Measurements from ENCODE around the gene AMMECR1.
"Not testable (repeated sequence)": the region's sequence is repeated elsewhere in the genome, so short reads cannot be mapped to it uniquely, and the experiment has no call there.

The AMMECR1 gene

DNA sequence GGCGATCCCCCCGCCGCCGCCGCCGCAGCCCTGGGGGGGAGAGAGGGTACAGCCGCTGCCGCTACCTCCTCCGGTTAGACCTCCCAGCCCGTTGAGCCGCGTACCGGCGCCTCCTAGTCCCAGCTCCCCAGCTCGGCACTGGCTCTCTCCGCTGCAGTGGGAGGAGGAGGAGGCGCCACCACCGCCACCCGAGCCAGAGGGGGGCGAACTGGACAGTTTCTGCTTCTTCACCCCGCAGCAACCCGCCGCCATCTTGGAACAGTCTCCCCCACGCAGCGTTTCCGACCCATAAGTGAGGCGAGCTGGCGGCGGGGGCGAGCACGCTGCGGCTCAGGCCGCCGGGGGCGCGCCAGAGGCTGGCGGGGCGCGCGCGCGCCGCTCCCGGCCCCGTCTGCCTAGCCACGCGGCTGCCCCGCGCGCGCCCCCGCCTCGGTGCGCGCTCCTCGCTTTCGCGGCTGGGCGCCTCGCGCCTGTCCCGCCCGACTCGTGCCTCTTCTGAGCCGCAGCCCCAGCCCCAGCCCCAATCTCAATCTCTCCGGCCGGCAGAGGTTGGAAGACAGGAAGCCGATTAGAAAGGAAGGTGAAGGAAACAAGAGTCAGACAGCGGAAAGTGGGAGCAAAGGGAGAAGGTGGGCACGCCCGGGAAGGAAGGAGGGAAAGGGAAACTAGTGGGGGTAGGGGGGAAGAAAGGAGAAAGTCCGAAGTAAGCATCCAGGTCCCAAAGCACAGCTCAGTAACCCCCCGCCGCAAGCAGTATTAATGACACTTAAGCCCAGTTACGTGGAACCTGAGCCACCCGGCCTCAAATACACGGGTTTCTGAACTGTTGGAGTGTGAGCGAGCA is at the start of gene AMMECR1:
Gene AMMECR1, minus strand, starts transcription at position 266 of the 844 bp plus-strand sequence. Its CDS starts 14 bp downstream, at position 252.
- Histone ChIP-seq H3K9me3 (ENCODE audit: low read length) (no peaks in the 10 kb centered on the region), H2AFZ (ENCODE audit: low read depth, low read length) (peak within 1 kb of the TSS; percentile 39), H3K4me1 (ENCODE audit: insufficient read depth, low read length) (peaks cover 3% of the 10 kb centered on the region), H3K27me3 (ENCODE audit: insufficient read depth, low read length) (no peaks in the 10 kb centered on the region), H3K4me3 (ENCODE audit: low read length) (peak within 1 kb of the TSS; percentile 87), H3K36me3 (ENCODE audit: insufficient read depth, low read length) (no peaks in the 10 kb centered on the region)

DNA sequence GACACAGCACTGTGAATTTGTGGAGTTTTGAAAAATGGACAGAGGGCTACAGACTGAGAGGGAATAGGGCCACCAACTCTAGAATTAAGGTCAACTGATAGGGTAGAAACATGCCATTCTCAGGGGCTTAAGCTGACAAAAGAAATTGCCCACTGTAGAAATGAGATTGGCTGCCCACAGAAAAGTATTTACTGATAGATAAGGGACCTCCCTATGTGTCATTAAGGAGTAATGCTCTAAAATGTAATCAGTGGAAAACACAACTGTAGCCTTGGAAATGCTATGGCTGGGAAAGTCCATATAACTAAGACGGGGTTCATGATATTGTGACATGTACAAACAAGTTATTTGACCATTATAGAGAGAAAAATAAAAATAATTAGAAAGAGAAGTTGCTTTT is 45.4 kb upstream of the AMMECR1 start:
- Histone ChIP-seq H3K4me1 (ENCODE audit: insufficient read depth, low read length) (no peaks in the 10 kb centered on the region), H3K4me3 (ENCODE audit: low read length) (no peak overlapping the region), H3K36me3 (ENCODE audit: insufficient read depth, low read length) (no peaks in the 10 kb centered on the region), H3K9me3 (ENCODE audit: low read length) (no peaks in the 10 kb centered on the region), H3K27me3 (ENCODE audit: insufficient read depth, low read length) (peaks cover 2% of the 10 kb centered on the region), H2AFZ (ENCODE audit: low read depth, low read length) (no peak overlapping the region)

DNA sequence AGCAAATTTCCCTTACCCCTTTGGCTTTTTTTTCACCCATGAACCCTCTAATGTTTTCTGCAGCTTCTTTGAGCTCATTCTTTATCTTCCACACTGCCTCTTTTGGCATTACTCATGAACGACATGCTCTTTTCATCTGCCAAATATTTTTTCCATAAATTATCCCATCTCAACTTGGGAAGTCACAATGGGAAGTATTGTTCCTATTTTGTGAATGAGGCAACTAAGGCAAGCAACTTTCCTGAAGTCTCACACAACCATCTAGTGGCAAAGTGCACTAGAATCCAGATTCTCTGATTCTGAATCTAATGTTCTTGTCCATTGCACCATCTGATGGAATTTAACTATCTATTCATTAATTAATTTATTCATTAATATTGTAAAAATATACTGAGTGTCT is 41.4 kb upstream of the AMMECR1 start:
- Histone ChIP-seq H3K4me3 (ENCODE audit: low read length) (no peak overlapping the region), H3K9me3 (ENCODE audit: low read length) (no peaks in the 10 kb centered on the region), H3K4me1 (ENCODE audit: insufficient read depth, low read length) (no peaks in the 10 kb centered on the region), H2AFZ (ENCODE audit: low read depth, low read length) (no peak overlapping the region), H3K27me3 (ENCODE audit: insufficient read depth, low read length) (peaks cover 2% of the 10 kb centered on the region), H3K36me3 (ENCODE audit: insufficient read depth, low read length) (no peaks in the 10 kb centered on the region)

DNA sequence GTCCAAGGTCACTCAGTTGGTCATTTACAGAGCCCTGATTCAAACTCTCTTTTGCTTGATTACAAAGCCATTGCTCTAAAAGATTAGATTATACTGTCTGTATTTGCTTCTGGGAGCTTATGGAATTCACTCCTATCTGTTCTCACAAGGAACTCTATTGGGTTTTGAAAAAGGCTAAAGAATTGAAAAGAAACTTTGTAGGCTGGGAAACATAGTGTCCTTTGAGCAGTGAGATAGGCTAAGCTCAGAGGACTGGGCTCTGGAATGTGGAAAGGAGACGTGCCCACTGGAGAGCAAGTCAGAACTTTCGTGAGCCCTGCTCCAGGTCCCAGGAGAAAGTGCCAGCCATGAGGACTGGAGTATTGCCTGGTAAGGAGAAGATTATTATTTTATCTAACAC is 40.7 kb upstream of the AMMECR1 start, which contains the start of gene RTL9:
Gene RTL9, plus strand, starts transcription at position 301 of the 400 bp plus-strand sequence. CDS start 91,770 bp downstream, outside the sequence.
- Histone ChIP-seq H3K27me3 (ENCODE audit: insufficient read depth, low read length) (peaks cover 2% of the 10 kb centered on the region), H3K4me1 (ENCODE audit: insufficient read depth, low read length) (no peaks in the 10 kb centered on the region), H2AFZ (ENCODE audit: low read depth, low read length) (no peak within 1 kb of the TSS), H3K9me3 (ENCODE audit: low read length) (no peaks in the 10 kb centered on the region), H3K4me3 (ENCODE audit: low read length) (no peak within 1 kb of the TSS), H3K36me3 (ENCODE audit: insufficient read depth, low read length) (no peaks in the 10 kb centered on the region)

DNA sequence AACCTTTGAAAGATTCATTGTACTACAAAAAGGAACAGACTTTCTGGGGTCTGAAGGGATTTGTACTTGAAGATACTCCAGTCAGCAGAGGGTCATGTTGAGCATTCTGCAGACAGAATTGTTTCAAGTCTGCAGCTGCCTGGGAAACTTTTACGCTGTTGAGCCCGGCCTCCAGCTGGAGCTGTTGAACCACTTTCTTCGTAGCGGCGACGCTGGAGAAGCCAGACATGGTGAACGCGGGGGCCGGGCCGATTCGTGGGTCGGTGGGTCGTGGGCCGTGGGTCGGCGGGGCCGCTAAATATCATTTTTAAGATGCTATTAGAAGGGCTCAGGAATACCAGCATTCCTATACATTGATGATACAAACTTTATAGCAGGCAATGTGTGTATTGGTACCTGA is 28.8 kb upstream of the AMMECR1 start:
- Histone ChIP-seq H3K36me3 (ENCODE audit: insufficient read depth, low read length) (no peaks in the 10 kb centered on the region), H2AFZ (ENCODE audit: low read depth, low read length) (no peak overlapping the region), H3K4me1 (ENCODE audit: insufficient read depth, low read length) (no peaks in the 10 kb centered on the region), H3K27me3 (ENCODE audit: insufficient read depth, low read length) (no peaks in the 10 kb centered on the region), H3K9me3 (ENCODE audit: low read length) (no peaks in the 10 kb centered on the region), H3K4me3 (ENCODE audit: low read length) (no peak overlapping the region)

DNA sequence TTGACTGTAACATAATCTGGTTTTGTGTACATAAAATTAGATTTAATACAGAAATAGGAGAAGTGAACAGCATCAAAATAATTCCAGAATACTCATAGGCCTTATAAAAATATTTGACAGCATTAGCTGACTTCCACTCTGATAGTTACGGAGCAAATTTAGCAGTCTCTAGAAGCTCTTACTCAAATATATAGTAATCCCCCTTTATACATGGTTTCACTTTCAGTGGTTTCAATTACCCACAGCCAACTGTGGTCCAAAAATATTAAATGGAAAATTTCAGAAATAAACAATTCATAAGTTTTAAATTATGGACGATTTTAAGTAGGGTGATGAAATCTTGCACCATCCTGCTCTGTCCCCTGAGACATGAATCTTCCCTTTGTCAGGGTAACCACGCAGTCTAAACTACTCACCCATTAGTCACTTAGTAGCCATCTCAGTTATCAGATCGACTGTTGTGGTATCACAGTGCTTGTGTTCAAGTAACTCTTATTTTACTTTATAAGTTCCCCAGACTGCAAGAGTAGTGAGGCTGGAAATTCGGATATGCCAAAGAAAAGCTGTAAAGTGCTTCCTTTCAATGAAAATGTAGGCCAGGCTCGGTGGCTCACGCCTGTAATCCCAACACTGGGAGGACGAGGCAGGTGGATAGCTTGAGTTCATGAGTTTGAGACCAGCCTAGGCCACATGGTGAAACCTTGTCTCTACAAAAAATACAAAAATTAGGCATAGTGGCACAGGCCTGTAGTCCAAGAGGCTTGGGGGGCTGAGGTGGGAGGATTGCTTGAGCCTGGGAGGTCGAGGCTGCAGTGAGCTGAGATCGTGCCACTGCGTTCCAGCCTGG is 23.5 kb upstream of the AMMECR1 start:
- no peak overlapping the region for H3K4me3 ChIP-seq (ENCODE audit: low read length)
- no peaks in the 10 kb centered on the region for H3K27me3 ChIP-seq (ENCODE audit: insufficient read depth, low read length)
- no peaks in the 10 kb centered on the region for H3K9me3 ChIP-seq (ENCODE audit: low read length)
- H2AFZ ChIP-seq (ENCODE audit: low read depth, low read length) = no peak overlapping the region
- H3K4me1 ChIP-seq (ENCODE audit: insufficient read depth, low read length) = no peaks in the 10 kb centered on the region
- no peaks in the 10 kb centered on the region for H3K36me3 ChIP-seq (ENCODE audit: insufficient read depth, low read length)

DNA sequence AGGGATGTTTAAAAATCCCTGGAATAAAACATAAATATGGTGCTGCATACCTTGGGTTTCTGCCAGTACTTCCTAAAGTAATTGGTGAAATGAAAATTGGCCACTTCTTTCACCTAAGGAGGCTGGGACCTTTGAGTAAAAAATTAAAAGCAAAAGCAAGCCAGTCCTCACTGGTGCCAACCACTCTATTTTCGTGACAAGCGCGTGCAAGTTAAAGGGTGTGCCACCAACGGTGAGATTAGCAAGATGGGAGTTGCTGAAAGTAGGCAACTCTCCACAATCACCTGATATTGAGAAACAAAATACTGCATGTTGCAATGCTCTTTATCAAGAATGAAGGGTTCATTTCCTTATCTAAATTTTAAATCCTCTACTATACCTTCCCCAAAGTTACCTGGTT is 21.1 kb upstream of the AMMECR1 start:
- Histone ChIP-seq H2AFZ (ENCODE audit: low read depth, low read length) (no peak overlapping the region), H3K9me3 (ENCODE audit: low read length) (no peaks in the 10 kb centered on the region), H3K27me3 (ENCODE audit: insufficient read depth, low read length) (no peaks in the 10 kb centered on the region), H3K36me3 (ENCODE audit: insufficient read depth, low read length) (no peaks in the 10 kb centered on the region), H3K4me1 (ENCODE audit: insufficient read depth, low read length) (no peaks in the 10 kb centered on the region), H3K4me3 (ENCODE audit: low read length) (no peak overlapping the region)

DNA sequence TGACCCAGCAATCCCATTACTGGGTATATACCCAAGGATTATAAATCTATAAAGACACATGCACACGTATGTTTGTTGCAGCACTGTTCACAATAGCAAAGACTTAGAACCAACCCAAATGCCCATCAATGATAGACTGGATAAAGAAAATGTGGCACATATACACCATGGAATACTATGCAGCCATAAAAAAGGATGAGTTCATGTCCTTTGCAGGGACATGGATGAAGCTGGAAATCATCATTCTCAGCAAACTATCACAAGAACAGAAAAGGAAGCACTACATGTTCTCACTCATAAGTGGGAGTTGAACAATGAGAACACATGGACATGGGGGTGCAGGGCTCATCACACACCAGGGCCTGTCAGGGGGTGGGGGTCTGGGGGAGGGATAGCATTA is 15.6 kb upstream of the AMMECR1 start:
- H3K36me3 ChIP-seq (ENCODE audit: insufficient read depth, low read length); H3K4me3 ChIP-seq (ENCODE audit: low read length); H2AFZ ChIP-seq (ENCODE audit: low read depth, low read length); H3K4me1 ChIP-seq (ENCODE audit: insufficient read depth, low read length); H3K27me3 ChIP-seq (ENCODE audit: insufficient read depth, low read length); H3K9me3 ChIP-seq (ENCODE audit: low read length): not testable (repeated sequence)

DNA sequence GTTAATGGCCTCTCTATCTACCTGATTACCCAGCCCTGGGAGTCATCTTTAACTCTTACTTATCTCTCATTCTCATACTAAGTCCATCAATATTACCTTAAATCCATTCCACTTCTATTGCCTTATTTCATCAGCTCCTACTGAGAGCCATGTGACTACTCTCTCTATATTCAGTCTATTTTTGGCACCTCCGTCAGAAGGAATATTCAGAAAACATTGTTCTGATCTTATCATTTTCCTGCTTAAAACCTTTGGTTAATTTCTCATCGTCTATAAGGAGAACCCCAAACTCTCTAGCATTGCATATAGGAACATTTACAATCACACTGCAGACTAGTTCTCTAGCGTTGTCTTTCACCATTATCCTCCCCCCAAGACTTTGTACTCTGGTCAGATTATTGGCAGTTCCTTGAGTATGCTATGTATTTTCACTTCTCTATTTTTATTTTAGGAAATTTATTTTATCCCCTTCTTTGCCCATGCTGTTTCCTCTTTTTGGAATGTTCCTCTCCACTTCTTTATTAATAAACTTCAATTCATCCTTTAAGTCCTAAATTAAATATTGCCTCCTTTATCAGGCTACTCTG is 13.7 kb upstream of the AMMECR1 start:
- Histone ChIP-seq H2AFZ (ENCODE audit: low read depth, low read length) (no peak overlapping the region), H3K4me3 (ENCODE audit: low read length) (no peak overlapping the region), H3K9me3 (ENCODE audit: low read length) (no peaks in the 10 kb centered on the region), H3K36me3 (ENCODE audit: insufficient read depth, low read length) (no peaks in the 10 kb centered on the region), H3K27me3 (ENCODE audit: insufficient read depth, low read length) (no peaks in the 10 kb centered on the region), H3K4me1 (ENCODE audit: insufficient read depth, low read length) (no peaks in the 10 kb centered on the region)

DNA sequence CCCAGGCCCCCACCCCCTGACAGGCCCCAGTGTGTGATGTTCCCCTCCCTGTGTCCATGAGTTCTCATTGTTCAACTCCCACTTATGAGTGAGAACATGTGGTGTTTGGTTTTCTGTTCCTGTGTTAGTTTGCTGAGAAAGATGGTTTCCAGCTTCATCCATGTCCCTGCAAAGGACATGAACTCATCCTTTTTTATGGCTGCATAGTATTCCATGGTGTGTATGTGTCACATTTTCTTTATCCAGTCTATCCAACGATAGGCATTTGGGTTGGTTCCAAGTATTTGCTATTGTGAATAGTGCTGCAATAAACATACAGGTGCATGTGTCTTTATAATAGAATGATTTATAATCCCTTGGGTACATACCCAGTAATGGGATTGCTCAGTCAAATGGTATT is 10.7 kb upstream of the AMMECR1 start:
- not testable (repeated sequence) for H3K4me3 ChIP-seq (ENCODE audit: low read length); H2AFZ ChIP-seq (ENCODE audit: low read depth, low read length); H3K9me3 ChIP-seq (ENCODE audit: low read length); H3K36me3 ChIP-seq (ENCODE audit: insufficient read depth, low read length); H3K4me1 ChIP-seq (ENCODE audit: insufficient read depth, low read length); H3K27me3 ChIP-seq (ENCODE audit: insufficient read depth, low read length)

DNA sequence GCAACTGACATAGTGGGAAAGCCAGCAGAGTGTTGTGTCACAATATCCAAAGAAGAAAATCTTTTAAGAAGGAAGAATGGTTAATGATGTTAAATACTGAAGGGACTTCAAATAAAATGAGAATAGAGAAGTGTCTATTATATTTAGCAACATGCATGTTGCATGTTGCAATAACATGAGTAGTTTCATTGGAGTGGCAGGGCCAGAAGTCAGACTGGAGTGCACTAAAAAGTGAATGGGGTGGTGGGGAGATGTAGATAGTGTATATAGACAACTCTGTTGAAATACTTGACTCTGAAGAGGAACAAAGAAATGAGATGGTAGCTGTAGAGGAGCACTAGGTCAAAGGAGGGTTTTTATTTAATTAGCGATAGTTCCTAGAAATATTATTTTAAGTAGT is 9.5 kb upstream of the AMMECR1 start:
- no peaks in the 10 kb centered on the region for H3K27me3 ChIP-seq (ENCODE audit: insufficient read depth, low read length)
- H3K9me3 ChIP-seq (ENCODE audit: low read length) = no peaks in the 10 kb centered on the region
- H2AFZ ChIP-seq (ENCODE audit: low read depth, low read length) = no peak overlapping the region

DNA sequence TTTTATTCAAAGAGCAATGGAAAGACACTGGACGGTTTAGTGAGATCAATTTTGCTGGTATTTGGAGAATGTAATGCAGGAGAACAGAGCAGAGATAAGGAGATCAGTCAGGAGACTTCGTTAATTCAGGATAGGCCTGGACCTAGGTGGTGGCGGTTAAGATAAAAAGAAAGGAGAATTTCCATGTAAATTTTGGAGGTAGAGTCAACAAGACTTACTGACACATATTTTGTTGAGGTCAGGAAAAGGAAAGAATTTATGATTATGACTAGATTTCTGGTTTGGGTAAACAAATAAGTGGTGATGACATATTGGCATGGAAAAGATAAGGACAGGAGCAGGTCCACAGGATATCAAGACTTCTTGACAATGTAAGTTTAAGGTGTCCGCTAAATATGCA is 8.8 kb upstream of the AMMECR1 start:
- Histone ChIP-seq H3K27me3 (ENCODE audit: insufficient read depth, low read length) (no peaks in the 10 kb centered on the region), H2AFZ (ENCODE audit: low read depth, low read length) (no peak overlapping the region), H3K4me1 (ENCODE audit: insufficient read depth, low read length) (no peaks in the 10 kb centered on the region), H3K4me3 (ENCODE audit: low read length) (no peak overlapping the region), H3K36me3 (ENCODE audit: insufficient read depth, low read length) (no peaks in the 10 kb centered on the region), H3K9me3 (ENCODE audit: low read length) (no peaks in the 10 kb centered on the region)

More for the DNA sequence above, 9.5 kb upstream of the AMMECR1 start:
- H3K36me3 ChIP-seq (ENCODE audit: insufficient read depth, low read length) = no peaks in the 10 kb centered on the region
- H3K4me1 ChIP-seq (ENCODE audit: insufficient read depth, low read length) = no peaks in the 10 kb centered on the region
- no peak overlapping the region for H3K4me3 ChIP-seq (ENCODE audit: low read length)

DNA sequence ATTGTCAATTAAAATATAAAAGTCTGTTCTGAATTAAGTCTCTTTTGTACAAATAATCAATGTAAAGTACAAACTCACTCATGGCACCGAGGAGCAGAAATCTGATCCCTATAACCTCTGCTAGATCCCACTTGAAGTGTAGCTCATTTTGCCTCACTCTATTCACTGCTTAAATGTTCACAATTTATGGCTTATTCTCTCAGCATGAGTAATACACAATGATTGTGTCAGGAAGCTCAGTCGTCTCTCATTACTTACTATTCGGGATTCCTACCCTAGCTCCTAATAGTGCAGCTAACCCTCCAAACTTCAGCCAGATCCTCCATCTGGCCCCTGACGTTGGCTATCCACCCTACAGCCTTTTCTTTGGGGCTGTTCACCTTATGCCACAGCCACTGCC is 4.7 kb upstream of the AMMECR1 start:
- no peak overlapping the region for H3K4me3 ChIP-seq (ENCODE audit: low read length)
- no peaks in the 10 kb centered on the region for H3K4me1 ChIP-seq (ENCODE audit: insufficient read depth, low read length)
- no peak overlapping the region for H2AFZ ChIP-seq (ENCODE audit: low read depth, low read length)
- H3K36me3 ChIP-seq (ENCODE audit: insufficient read depth, low read length) = no peaks in the 10 kb centered on the region
- no peaks in the 10 kb centered on the region for H3K9me3 ChIP-seq (ENCODE audit: low read length)
- no peaks in the 10 kb centered on the region for H3K27me3 ChIP-seq (ENCODE audit: insufficient read depth, low read length)
